SK-N-SH (cell line): ENCODE data around the gene KREMEN2.

ENCODE experiments used
- CHD2 ChIP-seq: fragments of 150-350 bp; IDR thresholded peaks from 2 replicates; pipeline ENCODE4 v1.6.1; 2018; ENCODE audit warnings: low read length; ENCODE audit not compliant: partially characterized antibody
- EP300 ChIP-seq, 2 experiments: IDR thresholded peaks; 2 replicates each; pipeline versions ENCODE4 v1.4.0 to v1.6.1; 2012; ENCODE audit warnings: borderline replicate concordance in 1 of 2, low read depth in 1 of 2, low read length in 1 of 2
- EZH2phosphoT487 ChIP-seq: fragments of 200-600 bp; sonication (generic); IDR thresholded peaks from 2 replicates; pipeline ENCODE4 v1.6.1; 2017; ENCODE audit warnings: low read depth, mixed run types, mild to moderate bottlenecking, antibody characterized with exemption, moderate library complexity, borderline replicate concordance
- FOXJ3 ChIP-seq: sonication (generic); formaldehyde crosslinking; IDR thresholded peaks from 2 replicates; pipeline ENCODE4 v1.5.1; 2020; ENCODE audit warnings: mild to moderate bottlenecking, missing genetic modification reagents
- JUND ChIP-seq: IDR thresholded peaks from 2 replicates; pipeline ENCODE4 v1.4.0; 2012
- NFIC ChIP-seq: IDR thresholded peaks from 2 replicates; pipeline ENCODE4 v1.4.0; 2012; ENCODE audit warnings: borderline replicate concordance
- POLR2AphosphoS5 ChIP-seq: IDR thresholded peaks from 2 replicates; pipeline ENCODE4 v1.6.1; 2012; ENCODE audit warnings: low read depth, low read length
- RAD21 ChIP-seq: IDR thresholded peaks from 2 replicates; pipeline ENCODE4 v1.6.1; 2012; ENCODE audit warnings: mild to moderate bottlenecking, low read length
- SMC3 ChIP-seq: IDR thresholded peaks from 2 replicates; pipeline ENCODE4 v1.6.1; 2012; ENCODE audit warnings: low read depth, low read length, improper control_type of control experiment
- TAF1 ChIP-seq: IDR thresholded peaks from 2 replicates; pipeline ENCODE4 v1.6.1; 2012; ENCODE audit warnings: low read depth, mild to moderate bottlenecking, low read length, moderate library complexity, borderline replicate concordance
- YY1 ChIP-seq: IDR thresholded peaks from 2 replicates; pipeline ENCODE4 v1.4.0; 2012; ENCODE audit warnings: low read depth, mild to moderate bottlenecking
- TF ChIP-seq, protein P1 (sequence below): fragments of 200-600 bp; sonication (generic); IDR thresholded peaks from 2 replicates; pipeline ENCODE4 v1.6.1; 2017; ENCODE audit warnings: antibody characterized with exemption, mild to moderate bottlenecking, moderate library complexity
- TF ChIP-seq, protein P2 (sequence below): IDR thresholded peaks from 2 replicates; pipeline ENCODE4 v1.4.0; 2012; ENCODE audit warnings: low read depth
- TF ChIP-seq, protein P3 (sequence below): IDR thresholded peaks from 2 replicates; pipeline ENCODE4 v1.6.1; 2012; ENCODE audit warnings: mild to moderate bottlenecking, low read depth, low read length, moderate library complexity

DNA sequence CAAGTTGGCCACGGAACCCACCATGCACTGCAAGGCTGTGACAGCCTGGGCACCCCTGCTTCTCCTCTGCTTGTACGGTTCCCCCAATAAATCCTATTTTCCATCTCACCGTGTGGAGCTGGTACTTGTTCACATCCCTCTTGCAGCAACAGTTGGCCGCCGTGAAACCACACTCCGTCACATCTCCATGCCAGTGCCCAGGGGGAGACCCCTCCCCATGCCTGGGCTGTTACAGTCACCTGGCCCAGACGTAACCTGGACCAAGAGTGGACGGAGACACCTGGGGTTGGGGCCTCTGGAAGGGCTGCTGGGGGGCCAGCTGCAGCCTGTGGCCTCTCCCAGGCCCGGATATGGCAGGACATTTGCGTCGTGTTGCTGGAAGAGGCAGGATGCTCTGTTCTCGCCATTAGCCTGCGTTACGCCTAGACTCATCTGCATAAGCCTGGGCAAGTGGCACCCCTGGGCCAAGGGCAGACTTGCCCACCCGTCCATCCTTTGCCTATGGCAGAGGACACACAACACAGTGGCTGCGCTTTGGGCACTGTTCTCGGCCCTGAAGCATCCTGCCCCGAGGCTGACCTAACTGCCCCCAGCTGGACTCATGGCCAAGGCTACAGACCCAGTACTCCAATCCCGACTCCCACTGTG lies 14.2 kb upstream of the KREMEN2 start:
- TF ChIP-seq, protein P1, sequence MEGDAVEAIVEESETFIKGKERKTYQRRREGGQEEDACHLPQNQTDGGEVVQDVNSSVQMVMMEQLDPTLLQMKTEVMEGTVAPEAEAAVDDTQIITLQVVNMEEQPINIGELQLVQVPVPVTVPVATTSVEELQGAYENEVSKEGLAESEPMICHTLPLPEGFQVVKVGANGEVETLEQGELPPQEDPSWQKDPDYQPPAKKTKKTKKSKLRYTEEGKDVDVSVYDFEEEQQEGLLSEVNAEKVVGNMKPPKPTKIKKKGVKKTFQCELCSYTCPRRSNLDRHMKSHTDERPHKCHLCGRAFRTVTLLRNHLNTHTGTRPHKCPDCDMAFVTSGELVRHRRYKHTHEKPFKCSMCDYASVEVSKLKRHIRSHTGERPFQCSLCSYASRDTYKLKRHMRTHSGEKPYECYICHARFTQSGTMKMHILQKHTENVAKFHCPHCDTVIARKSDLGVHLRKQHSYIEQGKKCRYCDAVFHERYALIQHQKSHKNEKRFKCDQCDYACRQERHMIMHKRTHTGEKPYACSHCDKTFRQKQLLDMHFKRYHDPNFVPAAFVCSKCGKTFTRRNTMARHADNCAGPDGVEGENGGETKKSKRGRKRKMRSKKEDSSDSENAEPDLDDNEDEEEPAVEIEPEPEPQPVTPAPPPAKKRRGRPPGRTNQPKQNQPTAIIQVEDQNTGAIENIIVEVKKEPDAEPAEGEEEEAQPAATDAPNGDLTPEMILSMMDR = no peak
- TF ChIP-seq YY1 = no peak
- TF ChIP-seq POLR2AphosphoS5 = no peak
- no peak for TF ChIP-seq TAF1
- no peak for TF ChIP-seq SMC3
- no peak for TF ChIP-seq RAD21
- TF ChIP-seq EP300 (IDR thresholded peaks at IDR 0.05; ENCODE audit: borderline replicate concordance in 1 of 2, low read depth in 1 of 2, low read length in 1 of 2) = no peak
- TF ChIP-seq CHD2 = no peak
- TF ChIP-seq EZH2phosphoT487 = no peak
- no peak for TF ChIP-seq NFIC
- TF ChIP-seq, protein P2, sequence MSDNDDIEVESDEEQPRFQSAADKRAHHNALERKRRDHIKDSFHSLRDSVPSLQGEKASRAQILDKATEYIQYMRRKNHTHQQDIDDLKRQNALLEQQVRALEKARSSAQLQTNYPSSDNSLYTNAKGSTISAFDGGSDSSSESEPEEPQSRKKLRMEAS = no peak
- no peak for TF ChIP-seq JUND
- TF ChIP-seq, protein P3, sequence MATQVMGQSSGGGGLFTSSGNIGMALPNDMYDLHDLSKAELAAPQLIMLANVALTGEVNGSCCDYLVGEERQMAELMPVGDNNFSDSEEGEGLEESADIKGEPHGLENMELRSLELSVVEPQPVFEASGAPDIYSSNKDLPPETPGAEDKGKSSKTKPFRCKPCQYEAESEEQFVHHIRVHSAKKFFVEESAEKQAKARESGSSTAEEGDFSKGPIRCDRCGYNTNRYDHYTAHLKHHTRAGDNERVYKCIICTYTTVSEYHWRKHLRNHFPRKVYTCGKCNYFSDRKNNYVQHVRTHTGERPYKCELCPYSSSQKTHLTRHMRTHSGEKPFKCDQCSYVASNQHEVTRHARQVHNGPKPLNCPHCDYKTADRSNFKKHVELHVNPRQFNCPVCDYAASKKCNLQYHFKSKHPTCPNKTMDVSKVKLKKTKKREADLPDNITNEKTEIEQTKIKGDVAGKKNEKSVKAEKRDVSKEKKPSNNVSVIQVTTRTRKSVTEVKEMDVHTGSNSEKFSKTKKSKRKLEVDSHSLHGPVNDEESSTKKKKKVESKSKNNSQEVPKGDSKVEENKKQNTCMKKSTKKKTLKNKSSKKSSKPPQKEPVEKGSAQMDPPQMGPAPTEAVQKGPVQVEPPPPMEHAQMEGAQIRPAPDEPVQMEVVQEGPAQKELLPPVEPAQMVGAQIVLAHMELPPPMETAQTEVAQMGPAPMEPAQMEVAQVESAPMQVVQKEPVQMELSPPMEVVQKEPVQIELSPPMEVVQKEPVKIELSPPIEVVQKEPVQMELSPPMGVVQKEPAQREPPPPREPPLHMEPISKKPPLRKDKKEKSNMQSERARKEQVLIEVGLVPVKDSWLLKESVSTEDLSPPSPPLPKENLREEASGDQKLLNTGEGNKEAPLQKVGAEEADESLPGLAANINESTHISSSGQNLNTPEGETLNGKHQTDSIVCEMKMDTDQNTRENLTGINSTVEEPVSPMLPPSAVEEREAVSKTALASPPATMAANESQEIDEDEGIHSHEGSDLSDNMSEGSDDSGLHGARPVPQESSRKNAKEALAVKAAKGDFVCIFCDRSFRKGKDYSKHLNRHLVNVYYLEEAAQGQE = no peak
- TF ChIP-seq FOXJ3 (CRISPR knock-in tag) = no peak
